BE2C (cell line): ENCODE data around the gene AP3B2.
"Not testable (repeated sequence)": the region's sequence is repeated elsewhere in the genome, so short reads cannot be mapped to it uniquely, and the experiment has no call there.

Experiments used
- DNase-seq: peaks from one replicate; pipeline ENCODE4 v3.0.0-alpha.2; 2020
- H3K27me3 ChIP-seq: fragments of 250-450 bp; sonication (Bioruptor Pico); 2 replicates; pipeline ENCODE4 v1.5.1; 2020; ENCODE audit warnings: mild to moderate bottlenecking
- H3K36me3 ChIP-seq: fragments of 250-450 bp; sonication (Bioruptor Pico); 2 replicates; pipeline ENCODE4 v1.5.1; 2020; ENCODE audit warnings: mild to moderate bottlenecking
- H3K4me1 ChIP-seq: fragments of 250-450 bp; sonication (Bioruptor Pico); 2 replicates; pipeline ENCODE4 v1.5.1; 2020
- H3K4me3 ChIP-seq: 2 replicates; pipeline ENCODE4 v1.5.1; 2011; ENCODE audit warnings: low read depth, low read length
- H3K9me3 ChIP-seq: fragments of 250-450 bp; sonication (Bioruptor Pico); 2 replicates; pipeline ENCODE4 v1.5.1; 2020
- CTCF ChIP-seq: IDR thresholded peaks from 2 replicates; pipeline ENCODE4 v1.5.1; 2012; ENCODE audit warnings: mild to moderate bottlenecking, low read depth, low read length

Gene AP3B2

GRCh38 chr15:82646250-82647044 is 63.2 kb downstream of the AP3B2 start:
- H3K4me3 ChIP-seq = no peak overlapping the region
- no peak for DNase-seq
- H3K27me3 ChIP-seq = peaks cover 75% of the 10 kb centered on the region
- no peaks in the 10 kb centered on the region for H3K36me3 ChIP-seq
- no peak for TF ChIP-seq CTCF
- H3K4me1 ChIP-seq = no peaks in the 10 kb centered on the region
- no peaks in the 10 kb centered on the region; the same call in 1 of the 2 replicates for H3K9me3 ChIP-seq

- H3K4me1 ChIP-seq, DNase-seq, H3K9me3 ChIP-seq, H3K36me3 ChIP-seq, H3K4me3 ChIP-seq: not testable (repeated sequence)
- H3K27me3 ChIP-seq = peaks cover 87% of the 10 kb centered on the region
Observed at GRCh38 chr15:82644967-82645852, 64.5 kb downstream of the AP3B2 start.

- no peak for DNase-seq
- Histone ChIP-seq H3K4me1 (no peaks in the 10 kb centered on the region), H3K27me3 (peaks cover 93% of the 10 kb centered on the region), H3K36me3 (no peaks in the 10 kb centered on the region), H3K9me3 (no peaks in the 10 kb centered on the region; the same call in 1 of the 2 replicates), H3K4me3 (no peak overlapping the region)
- no peak for TF ChIP-seq CTCF
Observed at GRCh38 chr15:82643992-82644391, 65.7 kb downstream of the AP3B2 start.

GRCh38 chr15:82642656-82643055 is 67.0 kb downstream of the AP3B2 start:
- H3K4me3 ChIP-seq = no peak overlapping the region
- TF ChIP-seq CTCF = no peak
- H3K36me3 ChIP-seq = no peaks in the 10 kb centered on the region
- no peaks in the 10 kb centered on the region; the same call in 1 of the 2 replicates for H3K9me3 ChIP-seq
- peaks cover 93% of the 10 kb centered on the region for H3K27me3 ChIP-seq
- no peaks in the 10 kb centered on the region for H3K4me1 ChIP-seq
- DNase-seq = no peak

- peaks cover 93% of the 10 kb centered on the region for H3K27me3 ChIP-seq
- no peak for TF ChIP-seq CTCF
Observed at GRCh38 chr15:82641129-82641798, 68.4 kb downstream of the AP3B2 start.

GRCh38 chr15:82640672-82641071 is 69.0 kb downstream of the AP3B2 start:
- no peaks in the 10 kb centered on the region for H3K4me1 ChIP-seq
- DNase-seq = no peak
- TF ChIP-seq CTCF = no peak
- peaks cover 94% of the 10 kb centered on the region for H3K27me3 ChIP-seq
- H3K36me3 ChIP-seq = no peaks in the 10 kb centered on the region
- no peaks in the 10 kb centered on the region; the same call in 1 of the 2 replicates for H3K9me3 ChIP-seq
- H3K4me3 ChIP-seq = no peak overlapping the region

More at GRCh38 chr15:82641129-82641798, 68.4 kb downstream of the AP3B2 start:
- Histone ChIP-seq H3K9me3 (no peaks in the 10 kb centered on the region; the same call in 1 of the 2 replicates), H3K36me3 (no peaks in the 10 kb centered on the region), H3K4me3 (no peak overlapping the region), H3K4me1 (no peaks in the 10 kb centered on the region)
- DNase-seq = no peak
